Parathyroid adenoma (tissue), 2 donors: ENCODE results near the gene PAGE5.

ENCODE experiments used
- H2AFZ ChIP-seq: fragments of 300-600 bp; sonication (generic); one replicate; pipeline ENCODE4 v1.7.0; 2017; ENCODE audit warnings: antibody characterized with exemption, mild to moderate bottlenecking
- H3K27ac ChIP-seq: fragments of 300-600 bp; sonication (generic); one replicate; pipeline ENCODE4 v1.7.0; 2017
- H3K27me3 ChIP-seq: fragments of 300-600 bp; sonication (generic); one replicate; pipeline ENCODE4 v1.7.0; 2017; ENCODE audit warnings: low read length; ENCODE audit not compliant: control insufficient read depth, insufficient read depth
- H3K36me3 ChIP-seq: fragments of 300-600 bp; sonication (generic); one replicate; pipeline ENCODE4 v1.7.0; 2017; ENCODE audit warnings: low read length; ENCODE audit not compliant: control insufficient read depth, insufficient read depth
- H3K4me1 ChIP-seq: fragments of 300-600 bp; sonication (generic); one replicate; pipeline ENCODE4 v1.7.0; 2017; ENCODE audit warnings: control low read depth
- H3K4me2 ChIP-seq: fragments of 300-600 bp; sonication (generic); one replicate; pipeline ENCODE4 v1.7.0; 2017; ENCODE audit warnings: low read length
- H3K4me3 ChIP-seq: fragments of 300-600 bp; sonication (generic); one replicate; pipeline ENCODE4 v1.7.0; 2017; ENCODE audit warnings: low read depth, low read length
- H3K79me2 ChIP-seq: fragments of 300-600 bp; sonication (generic); one replicate; pipeline ENCODE4 v1.7.0; 2017; ENCODE audit warnings: control low read depth
- H3K9ac ChIP-seq: fragments of 300-600 bp; sonication (generic); one replicate; pipeline ENCODE4 v1.7.0; 2017; ENCODE audit warnings: mild to moderate bottlenecking
- H3K9me3 ChIP-seq: fragments of 300-600 bp; sonication (generic); one replicate; pipeline ENCODE4 v1.7.0; 2017; ENCODE audit warnings: low read length; ENCODE audit not compliant: control insufficient read depth
- CTCF ChIP-seq: fragments of 300-600 bp; sonication (generic); IDR thresholded peaks from one replicate; pipeline ENCODE4 v1.7.0; 2017; ENCODE audit warnings: antibody characterized with exemption, mild to moderate bottlenecking
- donor health status: primary hyperparathyroidism.

PAGE5 gene

GRCh38 chrX:55206162-55206941 lies 13.8 kb upstream of the PAGE5 start:
- no peaks in the 10 kb centered on the region for H3K9me3 ChIP-seq
- no peak overlapping the region for H3K27ac ChIP-seq
- no peak for TF ChIP-seq CTCF
- H3K36me3 ChIP-seq, result no peaks in the 10 kb centered on the region
- H3K4me2 ChIP-seq, result no peak overlapping the region
- H3K9ac ChIP-seq, result no peak overlapping the region
- H3K4me1 ChIP-seq, result no peaks in the 10 kb centered on the region
- no peaks in the 10 kb centered on the region for H3K79me2 ChIP-seq
- no peak overlapping the region for H3K4me3 ChIP-seq
- H3K27me3 ChIP-seq, result no peaks in the 10 kb centered on the region
- no peak overlapping the region for H2AFZ ChIP-seq

- H3K9ac ChIP-seq, result no peak overlapping the region
- H3K9me3 ChIP-seq, result no peaks in the 10 kb centered on the region
- no peak overlapping the region for H3K4me3 ChIP-seq
- H3K4me1 ChIP-seq, result no peaks in the 10 kb centered on the region
- no peaks in the 10 kb centered on the region for H3K36me3 ChIP-seq
- no peaks in the 10 kb centered on the region for H3K79me2 ChIP-seq
- no peak overlapping the region for H3K4me2 ChIP-seq
- H3K27ac ChIP-seq, result no peak overlapping the region
- no peak for TF ChIP-seq CTCF
- no peaks in the 10 kb centered on the region for H3K27me3 ChIP-seq
- no peak overlapping the region for H2AFZ ChIP-seq
These were observed 9.0 kb upstream of the PAGE5 start for GRCh38 chrX:55210931-55211677.

- no peak overlapping the region for H3K9ac ChIP-seq
- H3K27me3 ChIP-seq, result no peaks in the 10 kb centered on the region
- no peak for TF ChIP-seq CTCF
- no peaks in the 10 kb centered on the region for H3K4me1 ChIP-seq
- no peaks in the 10 kb centered on the region for H3K79me2 ChIP-seq
- no peak overlapping the region for H3K4me2 ChIP-seq
- H2AFZ ChIP-seq, result no peak overlapping the region
- no peak overlapping the region for H3K27ac ChIP-seq
- H3K9me3 ChIP-seq, result no peaks in the 10 kb centered on the region
- no peaks in the 10 kb centered on the region for H3K36me3 ChIP-seq
- H3K4me3 ChIP-seq, result no peak overlapping the region
These were observed 6.8 kb upstream of the PAGE5 start for GRCh38 chrX:55213381-55213780.

GRCh38 chrX:55240788-55241340 lies 20.7 kb downstream of the PAGE5 start:
- no peaks in the 10 kb centered on the region for H3K79me2 ChIP-seq
- TF ChIP-seq CTCF, result no peak

More at GRCh38 chrX:55240788-55241340, 20.7 kb downstream of the PAGE5 start:
- Histone ChIP-seq H3K4me3 (no peak overlapping the region), H3K36me3 (no peaks in the 10 kb centered on the region), H3K4me1 (no peaks in the 10 kb centered on the region), H3K27me3 (no peaks in the 10 kb centered on the region), H3K27ac (no peak overlapping the region), H3K9me3 (no peaks in the 10 kb centered on the region), H3K9ac (no peak overlapping the region), H3K4me2 (no peak overlapping the region), H2AFZ (no peak overlapping the region)
